GM18505 (cell line): Measurements from ENCODE around the gene GRIK4.
"Not testable (repeated sequence)": the region's sequence is repeated elsewhere in the genome, so short reads cannot be mapped to it uniquely, and the experiment has no call there.

ENCODE experiments used
- ATAC-seq: cut with Tn5 transposase; IDR thresholded peaks from one replicate; pipeline ENCODE4 v1.9.1; 2021; ENCODE audit not compliant: unreplicated experiment
- POLR2A ChIP-seq: IDR thresholded peaks from 4 replicates; pipeline ENCODE4 v1.6.1; 2011; ENCODE audit warnings: borderline replicate concordance; ENCODE audit not compliant: insufficient read depth, insufficient read length; ENCODE audit errors: extremely low read depth

GRIK4 gene

DNA sequence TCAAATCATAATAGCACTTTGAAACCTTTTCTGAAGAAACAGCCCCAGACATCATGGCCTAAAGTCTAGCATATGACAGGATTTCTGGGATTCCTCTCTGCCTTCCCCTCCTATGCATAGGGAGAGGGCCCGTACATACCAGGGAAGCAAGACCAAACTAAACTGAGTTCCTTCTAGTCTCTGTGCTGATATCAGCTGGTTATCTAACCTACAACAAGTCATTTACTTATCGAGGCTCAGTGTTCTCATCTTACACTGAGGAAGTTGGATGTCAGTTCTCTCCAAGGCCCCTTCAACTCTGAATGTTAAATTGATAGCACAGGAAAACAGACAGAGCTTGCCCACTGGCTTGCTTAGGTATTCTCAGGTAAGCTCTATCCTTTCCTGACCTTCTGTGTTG is 17.0 kb upstream of the GRIK4 start:
- no peak for TF ChIP-seq POLR2A
- no peak for ATAC-seq

DNA sequence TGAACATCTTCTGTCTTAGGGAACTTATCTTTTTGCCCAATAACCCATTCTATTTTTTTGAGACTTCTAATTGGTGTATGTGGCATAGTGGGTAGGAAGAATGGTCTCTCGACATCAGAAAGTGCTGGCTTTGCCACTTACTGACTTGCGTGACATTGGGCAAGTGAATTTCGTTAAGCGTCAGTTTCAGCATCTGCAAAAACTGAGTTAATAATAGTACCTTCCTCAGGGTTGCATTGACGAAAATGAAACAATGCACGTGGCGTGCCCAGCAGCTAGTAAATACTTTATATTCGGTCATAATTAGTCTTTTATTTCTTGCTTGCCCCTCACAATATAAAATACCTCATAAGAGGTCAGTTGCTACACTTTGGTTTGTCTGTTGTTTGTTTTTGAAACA is 12.5 kb upstream of the GRIK4 start:
- no peak for ATAC-seq

DNA sequence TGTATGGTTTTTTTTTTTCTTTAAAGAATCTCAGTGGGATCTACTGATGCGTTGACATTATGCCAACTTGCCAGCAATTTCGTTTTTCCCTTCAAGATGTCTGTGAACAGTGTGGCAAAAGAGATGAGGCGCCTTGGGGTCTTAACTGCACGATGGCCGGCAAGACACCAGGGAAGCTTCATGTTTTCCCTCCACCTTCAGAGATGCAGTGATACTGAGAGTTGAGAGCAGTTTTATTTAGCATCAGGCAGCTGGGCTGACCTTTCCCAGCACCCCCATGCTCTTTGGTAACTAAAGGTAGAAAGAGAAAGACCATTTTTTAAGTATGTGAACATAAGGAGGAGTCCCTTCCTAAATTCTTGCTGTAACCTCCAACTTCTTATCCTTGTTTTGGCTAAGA is 11.7 kb upstream of the GRIK4 start:
- TF ChIP-seq POLR2A = no peak
- ATAC-seq = no peak

More for the DNA sequence above, 12.5 kb upstream of the GRIK4 start:
- TF ChIP-seq POLR2A = no peak

DNA sequence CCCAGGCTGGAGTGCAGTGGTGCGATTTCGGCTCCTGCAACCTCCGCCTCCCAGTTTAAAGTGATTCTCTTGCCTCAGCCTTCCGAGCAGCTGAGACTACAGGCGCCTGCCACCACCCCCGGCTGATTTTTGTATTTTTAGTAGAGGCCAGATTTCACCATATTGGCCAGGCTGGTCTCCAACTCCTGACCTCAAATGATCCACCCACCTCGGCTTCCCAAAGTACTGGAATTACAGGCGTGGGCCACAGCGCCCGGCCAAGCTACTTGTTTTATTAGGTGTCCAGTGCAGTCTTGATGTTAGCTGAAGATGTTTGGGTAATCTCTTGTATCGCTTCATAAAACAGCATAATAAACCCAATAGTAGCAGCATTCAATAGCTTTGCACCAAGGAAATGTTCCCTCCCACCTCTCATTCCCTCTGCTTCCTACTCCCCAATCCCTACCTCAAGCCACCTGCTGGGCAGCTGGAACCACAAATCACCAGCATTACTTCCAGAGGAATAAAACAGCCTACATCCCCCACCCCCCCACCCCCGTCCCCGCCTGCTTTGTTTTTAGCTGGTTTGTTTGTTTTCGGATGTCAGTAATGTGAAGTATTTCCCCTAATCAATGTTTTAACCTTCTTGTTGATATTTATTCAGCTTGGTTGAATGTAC is 11.0 kb upstream of the GRIK4 start:
- ATAC-seq = no peak
- TF ChIP-seq POLR2A = no peak

DNA sequence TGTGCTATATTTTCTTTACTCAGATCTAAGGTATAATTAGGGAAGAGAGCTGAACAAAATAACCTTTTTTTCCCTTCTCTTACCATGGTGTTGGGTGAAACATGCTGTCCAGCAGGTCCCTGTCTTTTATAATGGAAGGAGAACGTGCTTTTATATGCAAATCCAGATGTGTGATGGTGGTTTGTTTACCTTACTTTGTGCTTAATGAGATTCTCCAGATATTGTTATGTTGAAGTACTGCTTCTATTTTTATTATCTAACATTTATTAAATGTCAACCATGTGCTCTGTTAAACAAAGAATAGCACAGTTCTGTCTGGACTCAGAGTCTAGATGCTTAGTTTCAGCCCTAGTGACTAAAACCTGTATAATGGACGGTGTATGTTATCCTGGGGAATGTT is 10.1 kb upstream of the GRIK4 start:
- no peak for TF ChIP-seq POLR2A
- ATAC-seq = no peak

DNA sequence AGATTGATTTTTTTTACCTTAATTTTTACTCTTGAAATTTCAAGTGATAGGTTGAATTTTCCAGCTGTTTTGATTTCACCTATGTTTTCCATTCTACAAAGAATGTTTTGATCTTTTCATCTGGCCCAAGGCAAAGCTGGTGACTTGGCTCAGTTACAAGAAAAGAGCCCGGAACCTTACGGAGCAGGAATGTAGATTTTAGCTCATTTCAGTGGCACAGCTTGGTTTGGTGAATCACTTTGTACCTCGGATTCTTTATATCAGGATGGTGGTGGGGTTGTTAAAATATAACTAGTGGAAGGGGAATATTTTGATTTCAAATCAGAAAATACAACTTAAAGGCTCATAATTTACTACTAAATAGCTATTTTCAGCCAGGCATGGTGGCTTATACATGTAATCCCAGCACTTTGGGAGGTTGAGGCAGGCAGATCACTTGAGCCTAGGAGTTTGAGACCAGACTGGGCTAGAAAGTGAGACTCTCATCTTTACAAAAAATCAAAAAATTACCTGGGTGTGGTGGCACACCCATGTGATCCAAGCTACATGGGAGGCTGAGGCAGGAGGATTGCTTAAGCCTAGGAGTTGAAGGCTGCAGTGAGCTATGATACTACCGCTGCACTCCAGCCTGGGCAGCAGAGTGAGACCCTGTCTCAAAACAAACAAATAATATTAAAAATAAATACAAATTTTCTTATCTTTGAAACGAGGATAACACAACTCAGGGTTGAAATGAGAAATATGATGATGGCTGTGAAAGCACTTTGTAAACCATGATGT is 9.4 kb upstream of the GRIK4 start:
- no peak for TF ChIP-seq POLR2A
- ATAC-seq = no peak

DNA sequence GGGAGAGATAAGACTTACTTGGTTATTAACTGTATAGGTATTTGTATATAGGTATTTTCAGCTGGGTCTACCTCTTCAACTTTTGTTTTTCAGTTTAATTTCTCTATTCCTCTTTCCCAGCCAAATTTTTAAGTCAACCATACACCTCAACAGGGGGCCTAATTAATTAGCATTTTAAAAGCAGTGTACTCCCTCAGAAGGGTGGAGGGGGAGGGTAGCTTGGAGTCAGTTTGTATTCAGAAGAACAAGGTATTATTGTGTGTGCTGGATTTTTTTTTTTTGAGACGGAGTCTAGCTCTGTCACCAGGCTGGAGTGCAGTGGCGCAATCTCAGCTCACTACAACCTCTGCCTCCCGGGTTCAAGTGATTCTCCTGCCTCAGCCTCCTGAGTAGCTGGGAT is 8.0 kb upstream of the GRIK4 start:
- ATAC-seq = not testable (repeated sequence)

DNA sequence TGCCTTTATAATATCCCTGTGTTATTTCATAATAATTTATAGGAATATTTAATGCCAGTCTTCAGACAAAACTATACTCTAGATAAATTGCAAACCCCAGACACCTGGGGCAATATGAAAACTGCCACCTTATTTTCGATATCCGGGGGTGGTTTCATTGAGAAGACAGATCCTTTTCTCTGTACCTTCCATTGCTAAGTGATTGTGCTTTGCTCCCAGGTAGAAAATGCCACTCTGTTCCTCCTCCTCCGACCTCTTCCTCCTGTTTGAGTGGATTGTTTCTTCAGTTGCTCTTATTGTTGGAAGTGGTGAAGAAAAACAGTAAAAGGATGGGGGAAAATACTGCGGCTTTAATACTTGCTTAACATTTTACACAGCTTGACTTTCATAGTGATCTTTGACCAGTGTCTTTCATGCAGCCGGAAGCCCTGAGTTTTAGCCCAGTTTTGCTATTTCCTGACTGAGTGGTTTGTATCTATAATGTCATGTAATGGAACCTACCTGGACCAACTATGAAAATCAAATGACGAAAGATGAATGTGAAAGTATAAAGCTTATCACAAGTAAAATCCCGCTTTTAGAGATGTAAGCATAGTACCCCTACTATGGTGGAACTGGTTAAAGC is 5.6 kb upstream of the GRIK4 start:
- no peak for TF ChIP-seq POLR2A
- ATAC-seq = no peak

DNA sequence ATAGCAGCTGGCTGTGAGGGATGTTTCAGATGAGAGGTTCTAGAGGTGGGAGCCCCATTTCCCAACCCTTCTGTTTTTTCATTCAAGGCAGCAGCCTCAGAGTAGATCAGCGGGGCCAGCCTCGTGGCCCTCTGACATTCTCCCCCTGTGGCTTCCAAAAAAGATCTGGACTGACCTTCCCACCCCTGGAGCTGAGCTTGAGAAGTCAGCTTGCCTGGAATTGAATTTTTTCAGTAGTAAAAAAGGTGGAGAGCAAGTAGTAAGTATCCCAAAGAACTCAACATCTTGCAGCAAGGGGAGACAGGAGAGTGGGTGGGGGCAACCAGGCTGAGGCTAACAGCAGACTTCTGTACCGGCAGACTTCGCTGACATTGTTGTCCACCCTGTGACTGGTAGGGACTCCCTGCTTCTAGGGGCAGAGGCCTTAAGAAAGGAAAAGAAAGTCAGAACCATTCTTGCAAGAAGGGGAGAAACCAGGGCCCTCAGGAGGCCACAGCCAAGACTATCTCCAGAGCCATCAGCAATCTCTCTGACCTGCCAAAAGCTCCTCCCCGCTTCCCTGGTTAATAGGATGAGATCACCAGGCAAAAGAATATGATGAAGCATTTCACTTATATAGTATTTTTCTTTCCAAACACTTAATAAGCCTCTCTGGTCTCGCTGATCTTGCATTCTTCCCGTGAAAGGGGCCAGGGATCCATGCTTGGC is 2.0 kb upstream of the GRIK4 start:
- ATAC-seq = no peak
- TF ChIP-seq POLR2A = no peak

DNA sequence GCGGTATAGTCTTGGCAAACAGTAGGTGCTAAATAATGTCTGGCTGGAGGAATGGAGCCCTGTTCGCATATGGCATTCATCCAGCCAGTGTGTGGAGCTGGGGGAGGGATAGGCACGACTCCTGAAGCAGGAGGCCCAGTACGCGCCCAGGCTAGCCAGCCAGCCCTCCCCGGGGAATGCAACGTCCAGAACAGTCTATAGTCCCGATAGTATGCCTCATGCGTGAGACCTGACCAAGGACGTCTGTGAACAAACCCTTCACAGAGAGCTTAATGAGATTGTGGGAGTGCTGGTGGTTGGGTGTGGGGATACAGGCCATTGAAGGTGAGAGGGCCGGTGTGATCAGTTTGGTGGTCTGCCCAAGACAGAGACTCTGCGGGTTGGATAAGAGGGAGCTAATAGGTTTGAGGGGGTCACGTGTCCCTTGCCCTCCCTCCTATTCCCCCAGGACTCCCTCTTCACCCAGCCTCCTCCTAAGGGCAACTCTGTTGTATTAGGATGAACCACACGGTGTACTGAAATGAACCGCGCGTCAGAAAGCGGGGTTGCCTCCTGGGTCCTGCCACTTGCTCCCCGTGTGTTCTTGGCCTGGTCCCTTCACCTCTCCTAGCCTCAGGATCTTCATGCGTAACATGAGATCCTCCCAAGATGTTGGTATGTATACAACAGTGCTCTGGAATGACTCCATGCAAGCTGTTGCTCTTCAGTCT is 987 bp upstream of the GRIK4 start:
- no peak for ATAC-seq

DNA sequence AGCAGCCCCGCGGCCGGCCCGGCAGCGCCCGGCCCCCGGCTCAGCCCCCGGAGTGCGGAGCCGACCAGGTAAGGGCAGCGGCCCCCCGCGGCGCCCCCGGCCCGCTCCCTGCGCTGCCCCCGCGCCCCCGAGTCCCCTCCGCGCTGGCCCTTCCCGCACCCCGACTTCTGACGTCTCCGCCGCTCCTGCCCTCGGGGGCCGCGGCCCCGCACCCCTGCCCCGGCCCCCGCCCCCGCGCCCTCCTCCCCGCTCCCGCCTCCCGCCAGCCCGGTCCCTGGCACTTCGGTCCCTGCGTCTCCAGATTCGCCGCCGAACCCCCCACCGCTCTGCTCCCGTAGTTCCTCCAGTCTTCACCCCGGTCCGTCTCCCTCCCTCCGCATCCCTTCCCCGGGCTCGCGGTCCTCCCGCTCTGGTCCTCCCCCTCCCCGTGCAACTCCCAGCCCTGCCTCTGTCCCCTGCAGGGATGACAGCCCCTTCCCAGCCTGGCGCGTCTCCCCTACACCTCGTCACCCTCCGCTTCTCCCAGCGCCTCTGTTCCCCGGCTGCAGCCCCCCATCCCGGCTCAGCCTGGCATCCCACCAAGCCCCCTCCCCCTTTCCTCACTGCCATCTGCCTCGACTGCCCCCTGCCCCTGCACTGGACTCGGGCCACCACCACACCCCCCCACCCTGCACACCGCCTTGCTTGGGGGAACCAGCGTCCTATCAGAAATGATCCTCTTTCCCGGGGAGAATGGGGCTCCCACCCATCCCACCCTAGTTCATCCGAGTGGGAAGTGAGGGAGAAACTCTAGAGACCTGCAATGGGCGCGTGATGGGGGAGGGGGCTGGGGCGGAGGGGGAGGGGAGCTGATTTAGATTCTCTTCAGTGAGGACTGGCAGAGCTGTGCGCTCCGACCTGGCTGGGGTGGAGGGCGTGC is 531 bp downstream of the GRIK4 start:
- no peak for TF ChIP-seq POLR2A
- no peak for ATAC-seq

More for the DNA sequence above, 987 bp upstream of the GRIK4 start:
- no peak for TF ChIP-seq POLR2A

DNA sequence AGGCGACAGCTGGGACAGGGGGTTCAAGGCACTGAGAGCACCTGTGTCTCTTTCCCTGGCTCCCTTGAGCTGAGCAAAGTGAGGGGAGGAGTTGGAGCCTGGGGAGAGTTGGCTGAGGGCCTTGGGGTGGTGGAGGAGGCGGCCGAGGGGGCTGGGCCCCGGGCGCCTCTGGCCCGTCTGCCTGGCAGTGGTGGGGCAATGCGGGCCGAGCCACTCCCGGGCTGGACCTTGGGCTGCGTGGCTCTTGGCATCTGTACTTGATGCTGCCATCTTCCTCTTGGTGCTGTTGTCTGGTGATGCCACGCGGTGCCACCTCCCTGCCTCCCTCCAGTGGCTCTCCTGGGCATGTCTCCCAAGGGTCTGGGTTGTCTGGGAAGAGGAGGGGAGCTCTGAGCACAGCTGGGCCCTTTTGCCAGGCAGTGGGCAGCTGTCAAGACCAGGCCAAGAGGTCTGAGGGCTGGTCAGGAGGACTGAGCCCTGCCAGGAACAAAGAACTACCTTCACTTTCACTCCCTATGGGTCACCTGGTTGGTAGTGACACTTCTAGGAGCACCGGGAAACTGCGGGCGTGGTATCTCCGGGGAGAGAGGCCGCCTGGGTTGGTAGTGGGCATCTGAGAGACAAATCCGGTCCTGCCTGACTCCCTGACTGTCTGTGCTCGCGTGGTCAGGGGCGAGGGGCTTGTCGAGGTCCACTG is 1.3 kb downstream of the GRIK4 start:
- TF ChIP-seq POLR2A = no peak
- no peak for ATAC-seq
